CD4-positive, alpha-beta T cell treated with Interferon alpha-2 for 1 hour (primary cell): ENCODE data around the gene TCERG1L.

Source experiments
- DNase-seq, 2 donors: peaks; one replicate each; pipeline ENCODE4 v3.0.0-alpha.2; 2020 to 2022

Gene TCERG1L

GRCh38 chr10:131222986-131223385, 88.5 kb downstream of the TCERG1L start:
- no peak for DNase-seq

DNA sequence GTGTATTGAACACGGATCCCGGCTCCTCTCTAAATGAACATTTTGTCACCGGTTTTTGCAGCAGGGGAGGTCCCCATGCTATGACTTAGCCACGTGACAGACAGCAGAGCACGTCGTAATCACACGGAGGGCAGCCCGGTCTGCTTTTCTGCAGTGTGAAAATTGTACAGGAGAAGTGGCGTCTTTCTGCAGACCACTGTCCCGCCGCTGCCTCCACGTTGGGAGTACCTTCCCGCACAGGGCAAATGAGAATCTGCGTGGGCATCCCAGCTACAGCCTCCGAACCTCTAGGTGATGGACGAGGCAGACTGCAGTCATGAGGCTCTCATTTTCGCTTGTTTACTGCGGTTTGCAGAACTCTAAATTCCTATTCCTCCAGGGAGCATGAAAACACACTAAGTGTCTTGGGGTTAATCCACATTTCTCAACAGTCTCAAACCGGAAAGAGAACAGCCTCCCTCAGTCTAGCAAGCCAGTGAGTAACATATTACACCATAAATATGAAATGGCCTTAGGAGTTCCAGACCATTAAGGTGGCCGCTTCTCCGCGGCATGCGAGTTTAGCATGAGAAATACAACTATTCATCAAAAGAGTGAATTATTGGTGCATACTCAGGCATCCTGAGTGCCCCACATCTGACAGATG, 89.8 kb downstream of the TCERG1L start:
- no peak for DNase-seq

- no peak for DNase-seq
Measured at GRCh38 chr10:131220601-131221171, 90.8 kb downstream of the TCERG1L start.

- DNase-seq, result no peak
Measured at GRCh38 chr10:131219955-131220489, 91.5 kb downstream of the TCERG1L start.

DNA sequence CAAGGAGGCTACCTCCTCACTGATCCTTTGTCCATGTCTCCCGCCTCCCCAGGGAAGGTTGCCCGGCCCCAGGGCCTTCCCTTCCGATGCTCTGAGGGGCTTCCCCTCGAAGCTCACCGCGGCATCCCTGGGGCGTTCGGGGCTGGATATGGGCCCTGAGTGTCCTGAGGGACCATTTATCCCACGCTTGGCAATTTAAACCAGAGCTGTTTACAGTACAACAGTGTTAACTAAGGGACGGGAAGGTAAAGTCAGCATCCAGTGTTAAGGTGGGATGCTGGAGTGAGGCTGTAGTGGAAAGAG, 92.0 kb downstream of the TCERG1L start:
- DNase-seq, result no peak

- no peak for DNase-seq
Measured at GRCh38 chr10:131218811-131219583, 92.5 kb downstream of the TCERG1L start.

DNA sequence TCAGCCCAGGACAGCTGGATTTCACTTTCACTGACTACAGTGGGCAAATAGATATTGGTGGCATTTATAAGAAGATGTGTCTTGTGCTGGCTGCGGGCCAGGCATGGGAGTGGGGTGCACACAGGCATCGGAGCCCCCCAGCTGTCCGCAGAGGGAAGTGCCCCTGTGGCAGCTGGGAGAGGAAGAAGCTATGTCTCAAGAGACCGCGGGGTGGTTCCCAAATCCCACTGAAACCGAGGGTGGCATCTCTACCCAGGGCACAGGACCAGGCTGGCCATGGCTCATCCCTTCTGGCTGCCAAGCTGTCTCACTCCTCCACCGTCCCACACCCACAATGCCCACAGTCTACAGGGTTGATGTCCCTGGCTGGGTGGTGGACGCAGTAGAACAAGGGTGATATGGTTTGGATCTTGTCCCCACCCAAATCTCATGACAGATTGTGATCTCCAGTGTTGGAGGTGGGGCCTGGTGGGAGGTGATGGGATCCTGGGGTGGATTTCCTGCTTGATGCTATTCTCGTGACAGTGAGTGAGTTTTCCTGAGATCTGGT, 94.8 kb downstream of the TCERG1L start:
- no peak for DNase-seq

DNA sequence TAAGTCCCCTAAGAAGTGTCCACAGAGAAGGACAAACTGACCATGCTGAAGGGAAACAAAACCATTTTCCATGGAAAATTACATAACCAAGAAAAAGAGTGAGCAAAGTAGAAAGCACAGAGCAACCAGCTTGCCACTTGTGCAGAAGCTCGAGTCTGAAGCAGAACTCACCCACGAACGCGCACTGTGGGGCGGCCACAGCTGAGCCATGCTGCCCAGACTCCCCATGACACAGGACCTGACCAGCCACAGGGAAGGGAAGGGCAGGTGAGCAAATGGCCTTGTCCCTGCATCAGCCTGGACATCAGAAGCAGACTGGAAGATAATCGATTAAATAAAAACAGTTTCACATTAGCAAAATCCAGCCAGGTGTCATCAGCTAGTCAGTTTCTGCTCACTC, 95.7 kb downstream of the TCERG1L start:
- DNase-seq, result no peak

GRCh38 chr10:131214521-131215244, 96.8 kb downstream of the TCERG1L start:
- no peak for DNase-seq

GRCh38 chr10:131213741-131214505, 97.6 kb downstream of the TCERG1L start:
- DNase-seq, result no peak

GRCh38 chr10:131212763-131213325, 98.7 kb downstream of the TCERG1L start:
- no peak for DNase-seq

- no peak for DNase-seq
Measured at GRCh38 chr10:131211965-131212619, 99.4 kb downstream of the TCERG1L start.

DNA sequence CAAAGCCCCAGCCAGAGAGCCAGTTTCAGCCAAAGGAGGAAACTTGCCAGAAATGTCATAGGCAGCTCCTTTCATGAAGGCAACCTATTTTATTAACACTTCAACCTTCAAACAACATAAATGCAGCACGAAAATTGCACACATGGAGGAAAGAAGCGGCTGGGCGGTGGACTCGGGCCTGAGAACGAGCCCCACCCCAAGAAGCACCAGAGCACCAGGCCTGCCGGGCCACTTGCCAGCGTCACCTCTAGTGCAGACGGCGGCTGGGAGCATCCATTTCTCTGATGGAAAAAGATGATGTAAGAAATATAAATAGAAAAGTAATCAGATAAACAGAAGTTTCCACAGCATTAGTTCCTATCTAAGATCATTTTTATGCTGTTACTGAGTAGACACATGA, 100.0 kb downstream of the TCERG1L start:
- no peak for DNase-seq

- DNase-seq, result no peak
Measured at GRCh38 chr10:131211146-131211545, 100.4 kb downstream of the TCERG1L start.

GRCh38 chr10:131210181-131210580, 101.3 kb downstream of the TCERG1L start:
- DNase-seq, result no peak

GRCh38 chr10:131207584-131208532, 103.7 kb downstream of the TCERG1L start:
- no peak for DNase-seq

DNA sequence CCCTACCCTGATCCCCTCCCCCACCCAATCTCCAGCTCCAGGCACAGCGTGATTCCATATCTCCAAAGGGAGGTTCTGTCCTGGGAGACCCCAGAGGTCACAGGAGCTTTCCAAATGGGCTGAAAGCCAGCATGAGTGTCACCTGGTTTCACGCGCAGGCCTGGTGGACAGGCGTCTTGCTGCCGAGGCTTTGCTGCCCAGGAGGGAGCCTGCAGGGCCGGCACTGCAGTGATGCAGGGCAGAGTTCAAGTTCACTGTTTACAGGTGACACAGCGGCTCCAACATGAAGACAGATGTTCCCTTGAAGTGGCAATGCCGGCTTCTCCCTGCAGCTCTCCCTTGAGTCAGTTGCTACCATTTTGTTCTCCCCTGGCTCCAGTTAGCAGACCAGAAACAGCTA, 104.3 kb downstream of the TCERG1L start:
- no peak for DNase-seq

DNA sequence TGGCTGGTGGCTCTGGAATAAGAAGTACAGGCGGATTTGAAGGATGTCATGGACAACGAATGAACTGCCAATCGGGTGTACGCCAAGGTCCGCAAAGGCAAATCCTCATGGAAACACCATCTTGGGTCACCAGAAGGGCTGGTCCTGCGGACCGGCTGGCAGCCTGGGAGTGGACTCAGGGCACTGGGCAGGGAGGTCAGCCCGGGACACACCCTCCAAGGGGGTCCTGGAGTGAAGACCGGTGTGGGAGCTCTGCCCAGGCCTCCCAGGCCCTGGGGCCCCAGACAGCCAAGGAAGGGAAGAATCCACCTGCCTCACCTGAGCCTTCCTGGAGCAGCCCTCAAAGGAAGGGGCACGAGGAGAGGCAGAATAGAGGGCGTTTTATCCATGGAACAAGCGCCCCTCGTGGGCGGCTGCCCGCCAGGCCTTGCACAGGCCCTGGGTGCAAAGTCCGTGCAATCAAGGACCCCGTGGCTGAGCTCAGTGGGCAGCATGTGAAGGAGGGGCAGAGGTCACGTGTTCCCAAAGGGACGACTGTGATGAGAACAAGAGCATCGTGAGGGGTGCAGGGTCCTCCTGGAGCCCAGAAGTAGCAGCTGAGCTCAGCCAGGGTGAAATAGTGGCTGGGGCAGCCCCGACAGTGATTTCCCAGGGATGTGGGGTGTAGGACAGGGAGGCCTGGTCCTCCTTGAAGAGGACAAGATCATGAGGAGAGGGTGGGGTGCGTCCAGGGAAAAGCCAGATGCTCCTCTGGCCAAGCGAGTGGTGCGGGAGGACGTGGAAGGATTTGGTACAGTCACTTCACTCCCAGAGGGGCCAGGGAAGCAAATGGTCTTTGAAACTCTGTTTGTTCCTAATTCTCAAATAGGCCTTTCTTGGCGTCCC, 105.2 kb downstream of the TCERG1L start:
- no peak for DNase-seq

GRCh38 chr10:131205556-131205955, 106.0 kb downstream of the TCERG1L start:
- DNase-seq, result no peak
